Astrocyte (in vitro differentiated cells and primary cell): ENCODE measurements around the gene DUSP15. TPM values are rescaled to one million over a fixed set of nuclear protein-coding genes. Genes with fewer than 3 reads are reported as not detected.

Source experiments
- DNase-seq: peaks from one replicate; pipeline ENCODE4 v3.0.0-alpha.2; 2010; ENCODE audit warnings: low read depth
- FAIRE-seq: peaks from 2 replicates; lab custom pipeline; 2011; peaks lifted over from hg19 to GRCh38; lab: Jason Lieb, UNC
- H2AFZ ChIP-seq: 2 replicates; pipeline ENCODE4 v1.6.0; 2012; ENCODE audit warnings: low read depth, low read length, inconsistent platforms
- H3K27ac ChIP-seq: 2 replicates; pipeline ENCODE4 v1.5.1; 2011; ENCODE audit warnings: low read depth, low read length, inconsistent platforms
- H3K27me3 ChIP-seq: 2 replicates; pipeline ENCODE4 v1.6.0; 2011; ENCODE audit warnings: low read length, inconsistent platforms; ENCODE audit not compliant: insufficient read depth
- H3K36me3 ChIP-seq: 2 replicates; pipeline ENCODE4 v1.5.1; 2011; ENCODE audit warnings: low read length, inconsistent platforms; ENCODE audit not compliant: insufficient read depth
- H3K4me1 ChIP-seq: 2 replicates; pipeline ENCODE4 v1.5.1; 2011; ENCODE audit warnings: low read length, inconsistent platforms; ENCODE audit not compliant: insufficient read depth
- H3K4me2 ChIP-seq: 2 replicates; pipeline ENCODE4 v1.6.0; 2012; ENCODE audit warnings: low read length, inconsistent platforms
- H3K4me3 ChIP-seq: 2 replicates; pipeline ENCODE4 v1.5.1; 2011; ENCODE audit warnings: low read depth, mild to moderate bottlenecking, low read length, inconsistent platforms; ENCODE audit not compliant: insufficient read depth
- H3K79me2 ChIP-seq: 2 replicates; pipeline ENCODE4 v1.6.0; 2012; ENCODE audit warnings: mild to moderate bottlenecking, low read length, inconsistent platforms; ENCODE audit not compliant: insufficient read depth
- H3K9ac ChIP-seq: 2 replicates; pipeline ENCODE4 v1.6.0; 2012; ENCODE audit warnings: mild to moderate bottlenecking, low read length, inconsistent platforms
- H3K9me3 ChIP-seq: 2 replicates; pipeline ENCODE4 v1.5.1; 2012; ENCODE audit warnings: low read depth, mild to moderate bottlenecking, low read length, inconsistent platforms; ENCODE audit not compliant: insufficient read depth
- H4K20me1 ChIP-seq: 2 replicates; pipeline ENCODE4 v1.6.0; 2012; ENCODE audit warnings: low read length, inconsistent platforms; ENCODE audit not compliant: insufficient read depth
- H3K27ac Mint-ChIP-seq: one replicate; pipeline ENCODE4 v1.8.0; 2021; ENCODE audit warnings: mild to moderate bottlenecking, mixed read lengths; ENCODE audit not compliant: unreplicated experiment
- H3K27me3 Mint-ChIP-seq: one replicate; pipeline ENCODE4 v1.8.0; 2021; ENCODE audit warnings: low read depth, mixed read lengths; ENCODE audit not compliant: unreplicated experiment
- H3K36me3 Mint-ChIP-seq: one replicate; pipeline ENCODE4 v1.8.0; 2021; ENCODE audit warnings: low read depth, mixed read lengths; ENCODE audit not compliant: unreplicated experiment
- H3K4me1 Mint-ChIP-seq: one replicate; pipeline ENCODE4 v1.8.0; 2021; ENCODE audit warnings: low read depth, mixed read lengths; ENCODE audit not compliant: unreplicated experiment
- H3K4me3 Mint-ChIP-seq: one replicate; pipeline ENCODE4 v1.8.0; 2021; ENCODE audit warnings: mild to moderate bottlenecking, moderate library complexity, mixed read lengths; ENCODE audit not compliant: unreplicated experiment
- H3K9me3 Mint-ChIP-seq: one replicate; pipeline ENCODE4 v1.8.0; 2021; ENCODE audit warnings: mild to moderate bottlenecking, mixed read lengths; ENCODE audit not compliant: unreplicated experiment
- CTCF ChIP-seq: IDR thresholded peaks from 2 replicates; pipeline ENCODE4 v1.5.1; 2011; ENCODE audit warnings: low read depth, mild to moderate bottlenecking, inconsistent platforms, low read length, moderate library complexity; ENCODE audit not compliant: insufficient read depth
- EZH2 ChIP-seq: IDR thresholded peaks from 2 replicates; pipeline ENCODE4 v1.6.1; 2012; ENCODE audit warnings: mild to moderate bottlenecking, low read length, inconsistent platforms; ENCODE audit not compliant: insufficient read depth
- total RNA-seq: library from RNA; stranded (reverse); gene quantifications from 2 replicates; pipeline ENCODE4 v1.2.1, GENCODE V29; 2021

Gene DUSP15
- total RNA-seq, 1 donor from 2014 or later: 1.2 TPM

GRCh38 chr20:31813611-31814010, 56.7 kb downstream of the DUSP15 start:
- FAIRE-seq: no peak

GRCh38 chr20:31811796-31812728, 58.3 kb downstream of the DUSP15 start:
- peaks cover 2% of the 10 kb centered on the region for H3K36me3 Mint-ChIP-seq
- H2AFZ ChIP-seq: no peak overlapping the region
- H3K27me3 ChIP-seq: no peaks in the 10 kb centered on the region
- peak overlapping the region; percentile 16 for H3K9ac ChIP-seq
- DNase-seq: peak; percentile 87
- TF ChIP-seq EZH2 (no peak), CTCF (no peak)
- H3K27me3 Mint-ChIP-seq: peaks cover 10% of the 10 kb centered on the region
- no peaks in the 10 kb centered on the region for H4K20me1 ChIP-seq
- peak; percentile 45 for FAIRE-seq
- peak overlapping the region; percentile 32 for H3K27ac ChIP-seq
- H3K36me3 ChIP-seq: no peaks in the 10 kb centered on the region
- H3K4me3 ChIP-seq: no peak overlapping the region
- H3K4me2 ChIP-seq: peak overlapping the region; percentile 63
- peak overlapping the region; percentile 8 for H3K27ac Mint-ChIP-seq
- peaks cover 40% of the 10 kb centered on the region for H3K4me1 Mint-ChIP-seq
- H3K79me2 ChIP-seq: no peaks in the 10 kb centered on the region
- H3K9me3 Mint-ChIP-seq: no peaks in the 10 kb centered on the region
- peaks cover 36% of the 10 kb centered on the region for H3K4me1 ChIP-seq
- H3K9me3 ChIP-seq: no peaks in the 10 kb centered on the region
- H3K4me3 Mint-ChIP-seq: peak overlapping the region; percentile 10

More at GRCh38 chr20:31813611-31814010, 56.7 kb downstream of the DUSP15 start:
- no peaks in the 10 kb centered on the region for H3K9me3 Mint-ChIP-seq
- peaks cover 2% of the 10 kb centered on the region for H3K36me3 Mint-ChIP-seq
- H3K9me3 ChIP-seq: no peaks in the 10 kb centered on the region
- DNase-seq: no peak
- peaks cover 40% of the 10 kb centered on the region for H3K4me1 Mint-ChIP-seq
- no peaks in the 10 kb centered on the region for H3K36me3 ChIP-seq
- no peak overlapping the region for H3K4me2 ChIP-seq
- peaks cover 16% of the 10 kb centered on the region for H3K27me3 Mint-ChIP-seq
- H3K4me3 Mint-ChIP-seq: no peak overlapping the region
- no peaks in the 10 kb centered on the region for H3K79me2 ChIP-seq
- no peak overlapping the region for H3K27ac ChIP-seq
- H3K27me3 ChIP-seq: no peaks in the 10 kb centered on the region
- TF ChIP-seq CTCF: no peak
- TF ChIP-seq EZH2: no peak
- no peak overlapping the region for H3K4me3 ChIP-seq
- no peak overlapping the region for H3K9ac ChIP-seq
- H4K20me1 ChIP-seq: no peaks in the 10 kb centered on the region
- no peak overlapping the region for H3K27ac Mint-ChIP-seq
- H2AFZ ChIP-seq: no peak overlapping the region
- peaks cover 36% of the 10 kb centered on the region for H3K4me1 ChIP-seq
